H9 (cell line): ENCODE measurements around the gene NUMBL. TPM values are rescaled to one million over a fixed set of nuclear protein-coding genes. Genes with fewer than 3 reads are reported as not detected.

Source experiments
- DNase-seq: peaks from one replicate; pipeline ENCODE4 v3.0.0-alpha.2; 2017
- H2AFZ ChIP-seq: one replicate; pipeline ENCODE4 v1.6.1; 2013; ENCODE audit warnings: mild to moderate bottlenecking, low read length, control low read depth, moderate library complexity
- H2AK5ac ChIP-seq: 2 replicates; pipeline ENCODE4 v1.6.1; 2013; ENCODE audit warnings: low read length, control low read depth, mixed read lengths; ENCODE audit not compliant: insufficient read length
- H2BK120ac ChIP-seq: one replicate; pipeline ENCODE4 v1.6.1; 2013; ENCODE audit warnings: low read depth, mild to moderate bottlenecking, low read length, control low read depth, inconsistent platforms; ENCODE audit not compliant: poor library complexity, severe bottlenecking
- H2BK12ac ChIP-seq: 2 replicates; pipeline ENCODE4 v1.6.1; 2013; ENCODE audit warnings: low read length, control low read depth, mixed read lengths, low read depth; ENCODE audit not compliant: insufficient read length
- H2BK15ac ChIP-seq: 2 replicates; pipeline ENCODE4 v1.6.1; 2013; ENCODE audit warnings: low read depth, low read length, control low read depth
- H2BK20ac ChIP-seq: one replicate; pipeline ENCODE4 v1.6.1; 2013; ENCODE audit warnings: low read depth, mild to moderate bottlenecking, low read length, control low read depth, inconsistent platforms; ENCODE audit not compliant: poor library complexity, severe bottlenecking
- H2BK5ac ChIP-seq: 2 replicates; pipeline ENCODE4 v1.6.1; 2013; ENCODE audit warnings: low read length, control low read depth, mixed read lengths; ENCODE audit not compliant: insufficient read length
- H3K14ac ChIP-seq: 2 replicates; pipeline ENCODE4 v1.6.1; 2013; ENCODE audit warnings: low read length, control low read depth; ENCODE audit not compliant: insufficient read depth
- H3K18ac ChIP-seq: 2 replicates; pipeline ENCODE4 v1.6.1; 2013; ENCODE audit warnings: low read depth, mild to moderate bottlenecking, mixed read lengths, low read length, control low read depth; ENCODE audit not compliant: insufficient read length
- H3K23ac ChIP-seq: 2 replicates; pipeline ENCODE4 v1.6.1; 2013; ENCODE audit warnings: low read length, control low read depth, mixed read lengths, low read depth; ENCODE audit not compliant: insufficient read length
- H3K23me2 ChIP-seq: 2 replicates; pipeline ENCODE4 v1.6.1; 2013; ENCODE audit warnings: low read depth, mild to moderate bottlenecking, mixed read lengths, low read length, control low read depth; ENCODE audit not compliant: insufficient read length, poor library complexity, severe bottlenecking
- H3K27ac ChIP-seq: 2 replicates; pipeline ENCODE4 v1.5.1; 2013; ENCODE audit warnings: low read length, control low read depth, mixed read lengths, low read depth; ENCODE audit not compliant: insufficient read length
- H3K27me3 ChIP-seq: 2 replicates; pipeline ENCODE4 v1.6.1; 2013; ENCODE audit warnings: low read length, control low read depth, inconsistent platforms; ENCODE audit not compliant: insufficient read depth
- H3K4ac ChIP-seq: 2 replicates; pipeline ENCODE4 v1.6.1; 2013; ENCODE audit warnings: low read depth, mild to moderate bottlenecking, control low read depth, inconsistent platforms, low read length, moderate library complexity
- H3K4me1 ChIP-seq: 2 replicates; pipeline ENCODE4 v1.6.1; 2013; ENCODE audit warnings: low read length, control low read depth, inconsistent platforms; ENCODE audit not compliant: insufficient read depth
- H3K4me2 ChIP-seq: 2 replicates; pipeline ENCODE4 v1.6.1; 2013; ENCODE audit warnings: low read length, control low read depth, mixed read lengths; ENCODE audit not compliant: insufficient read length, insufficient read depth
- H3K56ac ChIP-seq: 2 replicates; pipeline ENCODE4 v1.6.1; 2013; ENCODE audit warnings: low read depth, mild to moderate bottlenecking, mixed read lengths, low read length, control low read depth; ENCODE audit not compliant: insufficient read length
- H3K79me1 ChIP-seq: 2 replicates; pipeline ENCODE4 v1.6.1; 2013; ENCODE audit warnings: low read depth, mild to moderate bottlenecking, moderate library complexity, low read length, control low read depth, inconsistent platforms; ENCODE audit not compliant: insufficient read depth, poor library complexity, severe bottlenecking
- H3K79me2 ChIP-seq: 2 replicates; pipeline ENCODE4 v1.6.1; 2013; ENCODE audit warnings: low read length, control low read depth, inconsistent platforms; ENCODE audit not compliant: insufficient read depth
- H3K9ac ChIP-seq: 2 replicates; pipeline ENCODE4 v1.6.1; 2013; ENCODE audit warnings: low read length, control low read depth, mixed read lengths; ENCODE audit not compliant: insufficient read length; ENCODE audit errors: extremely low read depth
- H3K9me3 ChIP-seq: one replicate; pipeline ENCODE4 v1.6.1; 2013; ENCODE audit warnings: low read depth, low read length, inconsistent platforms; ENCODE audit not compliant: control insufficient read depth
- H3T11ph ChIP-seq: one replicate; pipeline ENCODE4 v1.6.1; 2013; ENCODE audit warnings: mild to moderate bottlenecking, low read length, control low read depth, inconsistent platforms
- H4K20me1 ChIP-seq: one replicate; pipeline ENCODE4 v1.6.1; 2013; ENCODE audit not compliant: control insufficient read depth, insufficient read length, insufficient read depth
- H4K5ac ChIP-seq: 2 replicates; pipeline ENCODE4 v1.6.1; 2013; ENCODE audit warnings: low read depth, mild to moderate bottlenecking, mixed read lengths, low read length, control low read depth; ENCODE audit not compliant: insufficient read length
- H4K8ac ChIP-seq: replicated peaks from 2 replicates; pipeline ENCODE4 v1.6.1; 2013; ENCODE audit warnings: low read length, control low read depth, mixed read lengths, low read depth; ENCODE audit not compliant: insufficient read length
- H4K91ac ChIP-seq: 2 replicates; pipeline ENCODE4 v1.6.1; 2013; ENCODE audit warnings: low read depth, mild to moderate bottlenecking, moderate library complexity, mixed read lengths, low read length, control low read depth; ENCODE audit not compliant: insufficient read length
- H3K27ac Mint-ChIP-seq, 3 experiments: 2 replicates in 2 of 3; 3 replicates in 1 of 3; pipeline ENCODE4 v1.8.0; 2020 to 2021; ENCODE audit warnings: mixed read lengths in 3 of 3, mild to moderate bottlenecking in 1 of 3, moderate library complexity in 1 of 3
- H3K27me3 Mint-ChIP-seq: 2 replicates; pipeline ENCODE4 v1.8.0; 2021; ENCODE audit warnings: low read depth, mild to moderate bottlenecking, moderate library complexity, mixed read lengths
- H3K36me3 Mint-ChIP-seq, 3 experiments: 2 replicates in 2 of 3; 3 replicates in 1 of 3; pipeline ENCODE4 v1.8.0; 2020 to 2021; ENCODE audit warnings: low read depth in 3 of 3, mixed read lengths in 3 of 3; ENCODE audit not compliant: insufficient read depth in 1 of 3
- H3K4me1 Mint-ChIP-seq, 2 experiments: 2 replicates each; pipeline ENCODE4 v1.8.0; 2020; ENCODE audit warnings: mixed read lengths in 2 of 2
- H3K4me3 Mint-ChIP-seq, 2 experiments: 2 replicates in 1 of 2; 3 replicates in 1 of 2; pipeline ENCODE4 v1.8.0; 2020 to 2021; ENCODE audit warnings: mild to moderate bottlenecking in 2 of 2, mixed read lengths in 2 of 2, moderate library complexity in 1 of 2
- H3K9me3 Mint-ChIP-seq, 2 experiments: 2 replicates in 1 of 2; 3 replicates in 1 of 2; pipeline ENCODE4 v1.8.0; 2020; ENCODE audit warnings: mild to moderate bottlenecking in 2 of 2, mixed read lengths in 2 of 2, moderate library complexity in 1 of 2
- CTCF ChIP-seq: fragments of 200-600 bp; sonication (generic); conservative IDR thresholded peaks from 3 replicates; pipeline ENCODE4 v1.8.0; 2021; ENCODE audit warnings: antibody characterized with exemption, mild to moderate bottlenecking
- WGBS: extraction: QIAGEN DNeasy Blood & Tissue Kit; methylation state at CpG from one replicate; pipeline ENCODE4 v1.1.7; 2013; ENCODE audit warnings: missing lambda C conversion rate, low lambda C conversion rate, mixed read lengths; ENCODE audit not compliant: insufficient read length; ENCODE audit errors: extremely low coverage; 5-methylcytosine and 5-hydroxymethylcytosine counted together
- total RNA-seq: library from RNA; stranded (reverse); gene quantifications from 2 replicates; pipeline ENCODE4 v1.2.1, GENCODE V29; 2021

Gene NUMBL
- total RNA-seq, 1 experiment from 2014 or later, result 34.5 TPM

GRCh38 chr19:40668991-40669614 lies 21.3 kb downstream of the NUMBL start:
- no peaks in the 10 kb centered on the region for H3K27me3 ChIP-seq
- H3K79me1 ChIP-seq, result no peaks in the 10 kb centered on the region
- no peak overlapping the region for H2BK5ac ChIP-seq
- no peaks in the 10 kb centered on the region for H4K20me1 ChIP-seq
- H2BK20ac ChIP-seq, result no peak overlapping the region
- Mint-ChIP-seq H3K36me3 (peaks cover 19 to 36% (median 33%) of the 10 kb centered on the region in 3 experiments; a peak in 6 of 7 replicates), H3K27me3 (peaks cover 6% of the 10 kb centered on the region), H3K27ac (no peak overlapping the region), H3K9me3 (no peaks in the 10 kb centered on the region), H3K4me3 (no peak overlapping the region), H3K4me1 (no peaks in the 10 kb centered on the region)
- H2BK15ac ChIP-seq, result no peak overlapping the region
- H3K23ac ChIP-seq, result no peak overlapping the region
- H3K9ac ChIP-seq, result no peak overlapping the region
- no peak for DNase-seq
- H3T11ph ChIP-seq, result no peak overlapping the region
- no peak overlapping the region for H3K27ac ChIP-seq
- H2BK120ac ChIP-seq, result no peak overlapping the region
- no peak overlapping the region for H4K8ac ChIP-seq
- no peak overlapping the region for H3K14ac ChIP-seq
- H3K9me3 ChIP-seq, result no peaks in the 10 kb centered on the region
- H3K4ac ChIP-seq, result no peak overlapping the region
- H3K79me2 ChIP-seq, result no peaks in the 10 kb centered on the region
- H3K4me2 ChIP-seq, result no peak overlapping the region
- no peak overlapping the region for H2AK5ac ChIP-seq
- H3K18ac ChIP-seq, result no peak overlapping the region
- H2AFZ ChIP-seq, result no peak overlapping the region
- TF ChIP-seq CTCF, result no peak
- H3K4me1 ChIP-seq, result no peaks in the 10 kb centered on the region
- WGBS, result no CpG with 5 or more reads among the region's 7 CpGs
- H4K91ac ChIP-seq, result no peak overlapping the region
- no peaks in the 10 kb centered on the region for H3K23me2 ChIP-seq
- no peak overlapping the region for H3K56ac ChIP-seq
- H4K5ac ChIP-seq, result no peak overlapping the region
- H2BK12ac ChIP-seq, result no peak overlapping the region
